HG03060 (cell line): ENCODE data around the gene LUZP2.

ENCODE experiments used
- ATAC-seq: cut with Tn5 transposase; IDR thresholded peaks from one replicate; pipeline ENCODE4 v1.9.1; 2021; ENCODE audit warnings: low read depth, moderate number of reproducible peaks; ENCODE audit not compliant: unreplicated experiment

The LUZP2 gene

GRCh38 chr11:24781288-24781687 lies 284.4 kb downstream of the LUZP2 start:
- ATAC-seq = no peak

- ATAC-seq = no peak
These were observed 296.6 kb downstream of the LUZP2 start for GRCh38 chr11:24793479-24793878.

- no peak for ATAC-seq
These were observed 297.2 kb downstream of the LUZP2 start for GRCh38 chr11:24794064-24794463.

GRCh38 chr11:24805671-24806070 lies 308.8 kb downstream of the LUZP2 start:
- no peak for ATAC-seq

GRCh38 chr11:24808173-24808572 lies 311.3 kb downstream of the LUZP2 start:
- no peak for ATAC-seq

- no peak for ATAC-seq
These were observed 322.2 kb downstream of the LUZP2 start for GRCh38 chr11:24819006-24819405.

- ATAC-seq = no peak
These were observed 323.1 kb downstream of the LUZP2 start for GRCh38 chr11:24819863-24820434.

GRCh38 chr11:24820541-24820940 lies 323.7 kb downstream of the LUZP2 start:
- no peak for ATAC-seq

GRCh38 chr11:24828938-24829605 lies 332.2 kb downstream of the LUZP2 start:
- no peak for ATAC-seq

GRCh38 chr11:24833573-24833972 lies 336.7 kb downstream of the LUZP2 start:
- ATAC-seq = no peak

GRCh38 chr11:24837112-24837511 lies 340.3 kb downstream of the LUZP2 start:
- ATAC-seq = no peak

- no peak for ATAC-seq
These were observed 345.5 kb downstream of the LUZP2 start for GRCh38 chr11:24842308-24842707.

GRCh38 chr11:24844406-24844805 lies 347.6 kb downstream of the LUZP2 start:
- ATAC-seq = no peak

- no peak for ATAC-seq
These were observed 352.0 kb downstream of the LUZP2 start for GRCh38 chr11:24848857-24849256.

GRCh38 chr11:24855951-24856350 lies 359.1 kb downstream of the LUZP2 start:
- no peak for ATAC-seq

GRCh38 chr11:24859801-24860300 lies 363.0 kb downstream of the LUZP2 start:
- no peak for ATAC-seq

GRCh38 chr11:24861440-24861839 lies 364.6 kb downstream of the LUZP2 start:
- no peak for ATAC-seq

- no peak for ATAC-seq
These were observed 369.9 kb downstream of the LUZP2 start for GRCh38 chr11:24866743-24867142.

GRCh38 chr11:24870048-24870447 lies 373.2 kb downstream of the LUZP2 start:
- no peak for ATAC-seq

- ATAC-seq = no peak
These were observed 375.3 kb downstream of the LUZP2 start for GRCh38 chr11:24872186-24872585.

GRCh38 chr11:24872651-24873311 lies 375.9 kb downstream of the LUZP2 start:
- no peak for ATAC-seq

GRCh38 chr11:24880962-24881361 lies 384.1 kb downstream of the LUZP2 start:
- ATAC-seq = no peak
